Measurements from ENCODE around the gene VIL1. TPM values are rescaled to one million over a fixed set of nuclear protein-coding genes. Genes with fewer than 3 reads are reported as not detected.

Gene VIL1
- total RNA-seq, 6 experiments from 2014 or later: 2.1 to 118 (median 19.1) TPM

DNA sequence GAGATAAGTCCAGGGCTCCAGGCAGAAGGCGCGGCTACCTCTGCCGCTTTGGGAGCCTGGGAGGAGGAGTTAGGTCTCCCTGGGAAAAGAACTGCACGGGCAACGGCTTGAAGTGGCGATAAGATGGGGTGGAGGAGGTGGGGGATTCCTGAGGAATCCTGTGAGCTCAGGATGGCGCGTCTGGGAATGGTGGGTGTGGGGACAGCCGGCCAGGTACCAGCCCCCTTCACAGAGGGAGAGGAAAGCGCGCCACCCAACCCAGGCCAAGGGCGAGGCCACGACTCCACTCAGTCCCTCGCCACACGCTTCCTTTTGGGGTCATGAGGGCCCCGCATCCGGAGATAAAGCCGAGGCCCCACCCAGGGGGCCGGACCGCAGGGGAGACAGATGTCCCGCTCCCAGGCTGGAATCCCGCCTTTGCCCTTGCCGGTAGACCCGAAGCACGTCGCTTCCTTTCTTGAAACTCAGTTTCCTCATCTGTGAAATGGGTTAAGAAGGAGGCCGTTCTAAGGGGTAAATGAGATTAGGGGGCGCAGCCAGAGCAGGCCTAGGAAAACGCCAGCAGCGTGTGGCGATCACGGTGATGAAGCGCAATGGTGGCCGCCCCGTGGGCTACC, 21.0 kb upstream of the VIL1 start:
- 0% methylated on average over 11 of the region's 35 CpGs for WGBS (ENCODE audit: insufficient coverage, low coverage, low lambda C conversion rate, missing lambda C conversion rate)
- intact Hi-C loops (cut with DNase I): loop anchor here in 1 of 2 donors (10.0 kb wide), 1 partner anchor 93 kb away; no protein-coding TSS in a partner anchor
- Histone ChIP-seq H3K4me1 (peaks cover 0 to 29% (median 7%) of the 10 kb centered on the region in 4 donors), H3K27me3 (no peaks in the 10 kb centered on the region), H3K36me3 (peaks cover 0 to 15% (median 7%) of the 10 kb centered on the region in 4 donors), H3K27ac (peak overlapping the region; percentile 93 to 100 (median 100)), H3K4me3 (peak overlapping the region; percentile 77 to 100 (median 97)), H3K9me3 (no peaks in the 10 kb centered on the region)
- peak; percentile 8 to 21 (median 16) for ATAC-seq
- DNase-seq: peak; percentile 89 to 91 (median 90)
- TF ChIP-seq CTCF (IDR thresholded peaks at IDR 0.05) (no peak), POLR2A (IDR thresholded peaks at IDR 0.05) (peak; percentile 81)

DNA sequence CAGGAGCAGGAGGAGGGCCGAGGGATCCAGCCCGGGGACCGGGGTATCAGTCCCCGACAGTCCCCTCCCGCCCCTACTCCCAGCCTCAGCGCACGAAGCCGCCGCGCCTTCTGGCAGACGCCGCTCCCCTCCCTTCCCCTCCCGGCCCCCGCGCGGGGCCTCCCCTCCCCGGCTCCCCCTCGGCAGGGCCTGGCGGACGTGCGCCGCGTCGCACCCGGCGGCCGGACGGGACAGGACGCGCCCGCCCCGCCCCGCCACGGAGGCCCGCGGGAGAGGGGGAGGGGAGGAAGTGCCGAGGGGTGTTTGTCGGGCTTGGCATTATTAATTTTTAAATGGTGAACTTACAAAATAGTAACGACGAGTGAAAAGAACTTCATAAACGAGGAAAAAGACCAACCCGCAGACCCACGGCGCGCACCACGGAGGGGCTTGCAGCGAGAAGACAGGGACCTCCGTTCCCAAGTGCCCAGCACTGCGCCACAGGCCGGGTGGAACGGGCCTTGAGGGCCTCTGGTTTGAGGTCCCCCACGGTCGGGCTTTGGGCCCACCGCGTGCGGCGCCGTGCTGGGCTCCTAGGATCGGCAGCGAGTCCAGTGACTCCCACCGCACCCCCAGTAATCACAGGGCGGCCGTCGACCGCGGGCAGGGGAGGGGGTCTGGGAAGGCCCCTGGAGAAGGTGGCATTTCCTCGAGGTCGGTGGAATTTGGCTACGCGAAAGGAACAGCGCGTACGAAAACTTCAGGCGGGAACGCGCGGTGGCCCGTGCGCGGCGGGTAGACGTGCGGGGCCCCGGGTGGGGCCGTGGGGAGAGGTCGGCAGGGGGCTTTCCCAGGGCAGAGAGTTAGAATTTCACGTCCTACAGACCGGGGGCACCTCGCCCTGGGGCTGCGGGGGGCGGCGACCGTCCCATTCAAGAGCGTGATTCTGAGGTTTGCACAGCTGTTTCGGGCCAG, 20.2 kb upstream of the VIL1 start:
- ATAC-seq (peak; percentile 21 to 32 (median 26)), DNase-seq (peak; percentile 85 to 90 (median 90))
- no peaks in the 10 kb centered on the region for H3K27me3 ChIP-seq
- H3K36me3 ChIP-seq: peaks cover 0 to 23% (median 11%) of the 10 kb centered on the region in 4 donors
- WGBS (ENCODE audit: insufficient coverage, low coverage, low lambda C conversion rate, missing lambda C conversion rate): 0% methylated on average over 9 of the region's 95 CpGs
- peaks cover 0 to 29% (median 7%) of the 10 kb centered on the region in 4 donors for H3K4me1 ChIP-seq
- H3K4me3 ChIP-seq: peak overlapping the region; percentile 77 to 100 (median 97)
- H3K27ac ChIP-seq: peak overlapping the region; percentile 93 to 100 (median 100)
- intact Hi-C loops (cut with DNase I): loop anchor here in 1 of 2 donors (10.0 kb wide), 1 partner anchor 94 kb away; no protein-coding TSS in a partner anchor
- no peak for TF ChIP-seq CTCF (IDR thresholded peaks at IDR 0.05)
- TF ChIP-seq POLR2A (IDR thresholded peaks at IDR 0.05): no peak
- H3K9me3 ChIP-seq: no peaks in the 10 kb centered on the region

DNA sequence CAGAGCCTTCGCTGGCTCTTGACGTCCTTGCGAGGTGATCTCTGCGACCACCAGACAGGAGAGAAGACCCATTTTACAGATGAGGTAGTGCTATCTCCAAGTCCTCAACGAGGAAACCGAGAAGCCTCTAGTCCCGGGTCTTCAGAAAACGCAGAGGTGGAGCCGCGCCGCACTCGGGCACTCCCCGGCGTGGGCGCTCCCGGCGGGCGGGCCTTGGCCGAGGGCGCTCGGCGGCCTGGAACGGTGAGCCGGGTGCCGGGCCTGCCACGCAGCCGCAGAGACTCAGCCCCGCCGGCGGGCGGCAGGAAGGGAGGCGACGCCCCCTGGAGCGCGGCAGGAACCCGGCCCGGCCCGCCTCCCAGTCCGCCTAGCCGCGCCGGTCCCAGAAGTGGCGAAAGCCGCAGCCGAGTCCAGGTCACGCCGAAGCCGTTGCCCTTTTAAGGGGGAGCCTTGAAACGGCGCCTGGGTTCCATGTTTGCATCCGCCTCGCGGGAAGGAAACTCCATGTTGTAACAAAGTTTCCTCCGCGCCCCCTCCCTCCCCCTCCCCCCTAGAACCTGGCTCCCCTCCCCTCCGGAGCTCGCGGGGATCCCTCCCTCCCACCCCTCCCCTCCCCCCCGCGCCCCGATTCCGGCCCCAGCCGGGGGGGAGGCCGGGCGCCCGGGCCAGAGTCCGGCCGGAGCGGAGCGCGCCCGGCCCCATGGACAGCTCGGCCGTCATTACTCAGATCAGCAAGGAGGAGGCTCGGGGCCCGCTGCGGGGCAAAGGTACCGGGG, 19.3 kb upstream of the VIL1 start, which contains the start of gene CTDSP1:
TSS of gene CTDSP1 (plus strand) at position 478 of the 776 bp plus-strand sequence. CDS start at position 701, 223 bp downstream.
- WGBS (ENCODE audit: insufficient coverage, low coverage, low lambda C conversion rate, missing lambda C conversion rate): 0% methylated on average over 17 of the region's 78 CpGs
- peak within 1 kb of the TSS; percentile 93 to 100 (median 100) for H3K27ac ChIP-seq
- DNase-seq: peak; percentile 97 to 98 (median 98)
- ATAC-seq: peak; percentile 42 to 61 (median 54)
- intact Hi-C loops (cut with DNase I): loop anchor here (10.0 kb wide), 3 partner anchors 65 to 255 kb away; partner anchors contain the start of genes BCS1L (in 1 of the 2) and ZNF142 (in 1 of the 2)
- peaks cover 0 to 33% (median 9%) of the 10 kb centered on the region in 4 donors for H3K4me1 ChIP-seq
- TF ChIP-seq POLR2A (IDR thresholded peaks at IDR 0.05) (peak; percentile 92), CTCF (IDR thresholded peaks at IDR 0.05) (peak in 2 of 4 donors; percentile 16 to 25)
- no peaks in the 10 kb centered on the region for H3K9me3 ChIP-seq
- peak within 1 kb of the TSS; percentile 77 to 100 (median 97) for H3K4me3 ChIP-seq
- peaks cover 0 to 32% (median 15%) of the 10 kb centered on the region in 4 donors for H3K36me3 ChIP-seq
- no peaks in the 10 kb centered on the region for H3K27me3 ChIP-seq
